ENCODE results near the gene FBRS.
"Not testable (repeated sequence)": the region's sequence is repeated elsewhere in the genome, so short reads cannot be mapped to it uniquely, and the experiment has no call there.

Gene FBRS

GRCh38 chr16:30657866-30658730, at the start of gene FBRS:
Gene FBRS, plus strand, starts transcription at chr16:30658431. Its CDS starts 1,088 bp downstream, at chr16:30659519.
- FAIRE-seq (peak; percentile 93), DNase-seq (ENCODE audit: low spot score) (peak; percentile 100)

DNA sequence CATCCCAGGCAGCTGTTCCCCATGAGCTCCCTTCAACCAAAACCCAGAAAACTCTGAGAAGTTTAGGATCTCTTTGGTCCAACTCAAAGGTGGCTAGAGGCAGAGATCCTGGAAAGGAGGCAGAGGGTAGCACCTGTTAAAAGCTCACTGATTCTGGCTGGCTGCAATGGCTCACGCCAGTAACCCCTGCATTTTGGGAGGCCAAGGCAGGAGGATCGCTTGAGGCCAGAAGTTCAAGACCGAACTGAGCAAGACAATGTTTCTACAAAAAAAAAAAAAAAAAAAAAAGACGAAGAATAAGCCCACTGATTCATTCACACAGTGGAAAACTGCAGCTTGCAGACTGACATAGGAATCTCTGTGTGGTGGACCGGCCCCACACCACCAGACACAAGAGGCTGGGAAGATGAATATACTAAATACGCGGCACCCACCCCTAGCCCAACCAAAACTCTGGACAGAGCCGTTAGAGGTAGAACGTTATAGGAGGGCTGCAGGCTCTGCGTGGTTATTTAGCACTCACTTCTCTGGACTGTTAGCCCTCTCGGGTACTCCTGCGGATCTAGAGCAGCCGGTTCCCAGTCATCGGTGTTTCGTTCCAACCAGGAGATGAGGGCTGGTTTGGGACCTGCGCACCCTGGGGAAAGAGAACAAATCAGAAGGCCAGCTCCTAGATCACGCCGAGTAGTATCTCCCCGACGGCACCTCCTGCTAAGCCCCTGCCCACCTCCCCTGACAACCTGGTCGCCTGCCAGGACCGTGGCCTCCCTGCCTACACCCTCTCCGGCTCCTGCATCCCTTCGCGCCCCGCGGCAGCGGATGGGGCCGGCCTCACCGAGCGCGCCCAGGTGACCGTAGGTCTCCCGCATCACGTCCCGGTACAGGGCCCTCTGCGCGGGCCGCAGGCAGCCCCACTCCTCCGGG, 49.0 kb upstream of the FBRS start:
- DNase-seq (ENCODE audit: low spot score): peak; percentile 7
- no peak for FAIRE-seq

GRCh38 chr16:30609926-30610839, 48.0 kb upstream of the FBRS start, which contains the start of gene ZNF689:
Gene ZNF689, minus strand, starts transcription at chr16:30610389. Its CDS starts 348 bp downstream, at chr16:30610041.
- FAIRE-seq: peak; percentile 81
- peak; percentile 92 for DNase-seq (ENCODE audit: low spot score)

DNA sequence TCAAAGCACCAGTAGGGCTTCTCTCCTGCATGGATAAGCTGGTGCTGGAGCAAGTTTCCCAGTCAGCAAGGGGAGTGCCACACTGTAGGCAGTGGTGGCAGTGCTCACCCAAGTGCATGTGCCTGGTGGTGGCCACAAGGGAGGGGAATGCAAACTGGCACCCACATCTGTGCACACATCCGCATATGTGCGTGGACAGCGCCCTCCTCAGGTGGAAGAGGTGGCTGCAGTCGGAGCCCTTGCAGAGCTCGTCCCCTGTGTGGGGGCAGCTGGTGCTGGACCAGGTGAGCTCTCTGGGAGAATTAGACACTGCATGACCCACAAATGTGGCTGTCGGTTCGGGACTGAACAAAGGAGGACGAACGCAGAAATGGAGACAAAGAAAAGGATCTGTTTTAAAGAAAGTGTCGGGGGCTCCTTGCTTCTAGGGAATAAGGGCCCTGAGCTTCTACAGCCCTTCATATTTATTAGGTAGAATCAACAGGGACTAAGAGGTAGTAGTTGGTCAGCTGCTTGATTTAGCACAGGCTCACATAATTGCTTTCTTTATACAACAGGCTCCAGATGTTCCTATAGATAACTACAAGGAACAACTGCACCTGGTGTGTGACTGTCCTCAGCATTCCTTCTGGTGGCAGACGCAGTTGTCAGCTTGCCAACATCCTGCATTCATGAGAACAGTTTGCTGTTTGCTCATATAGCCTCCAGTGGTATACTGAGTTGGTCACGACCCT, 42.7 kb upstream of the FBRS start:
- DNase-seq (ENCODE audit: low spot score) (no peak), FAIRE-seq (no peak)

DNA sequence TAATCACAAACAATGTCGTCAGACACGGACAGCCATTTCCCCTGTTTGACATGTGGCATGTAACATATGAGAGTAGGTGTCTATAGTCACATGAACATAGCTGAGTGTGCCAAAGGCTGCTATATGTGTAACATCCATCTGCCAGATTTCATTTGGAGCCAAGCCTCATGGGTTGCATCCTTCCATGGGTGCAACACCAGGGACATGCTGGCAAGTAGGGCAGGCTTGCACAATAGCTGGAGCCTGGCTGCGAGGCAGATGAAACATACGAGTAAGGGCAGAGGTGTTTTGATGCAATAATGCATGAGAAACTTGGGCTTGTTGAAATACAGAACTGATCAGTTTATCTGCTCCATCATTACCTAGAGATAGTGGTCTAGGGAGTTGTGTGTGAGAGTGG, 39.0 kb upstream of the FBRS start:
- no peak for DNase-seq (ENCODE audit: low spot score)
- FAIRE-seq: no peak

DNA sequence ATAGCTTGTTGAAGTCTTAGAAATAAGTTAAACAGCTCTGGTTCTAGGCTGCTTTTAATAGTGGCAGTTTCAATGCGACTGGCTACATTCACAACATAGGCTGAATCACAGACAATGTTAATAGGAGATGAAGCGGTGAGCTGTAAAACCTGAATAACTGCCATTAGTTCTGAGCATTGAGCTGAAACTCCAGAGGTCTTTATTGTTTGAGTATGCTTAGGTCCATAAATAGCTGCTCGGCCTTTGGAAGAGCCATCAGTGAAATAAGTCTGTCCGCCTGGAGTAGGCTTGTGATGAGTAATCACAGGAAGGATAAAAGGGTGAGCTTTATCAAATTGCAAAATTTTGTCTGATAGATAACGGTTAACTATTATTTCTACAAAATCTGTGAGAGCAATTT, 38.6 kb upstream of the FBRS start:
- peak; percentile 60 for DNase-seq (ENCODE audit: low spot score)
- FAIRE-seq: peak; percentile 55

- no peak for DNase-seq (ENCODE audit: low spot score)
- FAIRE-seq: no peak
These were observed 38.1 kb upstream of the FBRS start for GRCh38 chr16:30620169-30620568.

DNA sequence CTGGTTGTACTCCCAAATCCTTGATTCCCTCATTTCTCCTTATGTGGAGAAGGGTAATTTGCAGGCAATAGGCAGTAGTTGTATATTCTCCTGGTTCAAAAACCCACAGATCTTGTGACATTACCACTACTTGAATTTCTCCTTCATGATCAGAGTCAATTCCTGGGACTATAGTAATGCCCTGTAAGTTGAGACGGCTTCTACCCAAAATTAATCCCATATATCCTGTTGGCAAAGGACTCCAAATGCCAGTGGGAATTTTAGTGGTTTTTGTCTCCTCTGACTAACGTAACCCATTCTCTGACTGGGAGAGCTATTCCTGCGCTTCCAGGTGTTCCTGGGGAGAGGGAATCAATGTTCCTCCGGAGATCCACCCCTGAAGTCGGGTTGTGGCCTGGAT, 36.5 kb upstream of the FBRS start:
- FAIRE-seq: no peak
- DNase-seq (ENCODE audit: low spot score): no peak

DNA sequence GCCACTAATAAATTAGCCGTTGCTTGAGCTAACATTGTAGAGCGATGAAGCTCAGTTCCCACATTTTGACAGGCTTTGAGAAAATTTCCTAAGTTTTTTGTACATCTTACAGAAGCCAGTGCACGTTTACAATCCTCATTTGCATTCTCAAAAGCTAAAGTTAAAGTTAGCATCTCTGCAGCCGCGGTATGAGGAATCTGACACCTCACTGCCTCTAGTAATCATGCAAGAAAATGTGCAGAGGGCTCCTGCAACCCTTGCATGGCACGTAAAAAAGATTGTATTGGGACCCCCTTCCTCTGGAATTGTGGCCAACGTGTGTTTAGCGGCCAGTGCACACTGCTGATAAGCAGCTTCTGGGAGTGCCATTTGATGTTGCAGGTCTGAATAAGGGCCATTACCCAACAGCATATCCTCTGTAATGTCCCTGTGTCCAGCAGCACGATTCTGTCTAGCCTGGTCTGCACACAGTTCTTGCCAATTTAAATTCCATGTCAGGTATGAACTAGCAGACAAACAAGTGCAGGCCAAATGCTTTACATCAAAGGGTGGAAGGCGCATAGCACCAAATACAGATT, 35.7 kb upstream of the FBRS start:
- DNase-seq (ENCODE audit: low spot score): no peak

DNA sequence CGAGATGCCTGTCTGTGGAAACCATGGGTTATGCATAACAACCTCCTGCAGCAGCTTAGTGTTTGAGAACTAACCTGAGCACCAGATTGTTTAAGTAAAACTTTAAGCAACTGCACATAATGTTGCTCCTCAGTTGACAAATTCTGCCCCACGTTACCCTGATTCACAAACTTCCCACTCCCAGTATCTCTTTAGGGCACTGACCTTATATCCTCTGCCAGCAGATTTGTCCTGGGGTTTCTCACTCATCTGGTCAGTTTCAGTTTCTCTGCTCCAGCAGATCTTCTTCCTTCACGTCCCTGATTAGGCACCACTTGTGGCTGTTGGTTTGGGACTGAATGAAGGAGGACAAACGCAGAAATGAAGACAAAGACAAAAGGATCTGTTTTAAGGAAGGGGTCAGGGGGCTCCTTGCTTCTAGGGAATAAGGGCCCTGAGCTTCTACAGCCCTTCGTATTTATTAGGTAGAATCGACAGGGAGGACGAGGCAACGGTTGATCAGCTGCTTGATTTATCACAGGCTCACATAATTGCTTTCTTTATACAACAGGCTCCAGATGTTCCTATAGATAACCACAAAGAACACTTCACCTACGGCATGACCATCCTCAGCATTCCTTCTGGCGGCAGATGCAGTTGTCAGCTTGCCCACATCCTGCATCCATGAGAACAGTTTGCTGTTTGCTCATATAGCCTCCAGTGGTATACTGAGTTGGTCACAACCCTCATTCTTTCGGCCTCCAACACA, 34.5 kb upstream of the FBRS start:
- FAIRE-seq (no peak), DNase-seq (ENCODE audit: low spot score) (no peak)

More for the DNA sequence above, 35.7 kb upstream of the FBRS start:
- FAIRE-seq: no peak

GRCh38 chr16:30626236-30626635, 32.0 kb upstream of the FBRS start:
- DNase-seq (ENCODE audit: low spot score) (no peak), FAIRE-seq (no peak)

- peak; percentile 26 for FAIRE-seq
- peak; percentile 63 for DNase-seq (ENCODE audit: low spot score)
These were observed 29.3 kb upstream of the FBRS start for GRCh38 chr16:30628628-30629540.

- FAIRE-seq; DNase-seq (ENCODE audit: low spot score): not testable (repeated sequence)
These were observed 25.8 kb upstream of the FBRS start for GRCh38 chr16:30632454-30632853.

- FAIRE-seq (no peak), DNase-seq (ENCODE audit: low spot score) (no peak)
These were observed 24.7 kb upstream of the FBRS start for GRCh38 chr16:30633526-30633925.

DNA sequence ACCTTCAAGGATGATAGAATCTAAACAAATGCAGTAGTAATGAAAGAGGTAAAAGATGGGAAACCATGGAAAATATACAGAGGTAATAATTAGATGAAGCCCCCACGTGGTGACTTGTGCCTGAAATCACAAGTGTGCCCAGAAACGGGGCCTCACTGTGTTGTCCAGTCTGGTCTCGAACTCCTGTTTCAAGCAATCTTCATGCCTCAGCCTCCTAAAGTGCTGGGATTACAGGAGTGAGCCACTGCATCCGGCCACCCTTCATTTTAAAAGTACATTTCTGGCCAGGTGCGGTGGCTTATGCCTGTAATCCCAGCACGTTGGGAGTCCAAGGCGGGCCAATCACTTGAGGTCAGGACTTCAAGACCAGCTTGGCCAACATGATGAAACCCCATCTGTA, 21.6 kb upstream of the FBRS start:
- DNase-seq (ENCODE audit: low spot score) (no peak), FAIRE-seq (no peak)

- not testable (repeated sequence) for DNase-seq (ENCODE audit: low spot score); FAIRE-seq
These were observed 21.1 kb upstream of the FBRS start for GRCh38 chr16:30637139-30637538.

DNA sequence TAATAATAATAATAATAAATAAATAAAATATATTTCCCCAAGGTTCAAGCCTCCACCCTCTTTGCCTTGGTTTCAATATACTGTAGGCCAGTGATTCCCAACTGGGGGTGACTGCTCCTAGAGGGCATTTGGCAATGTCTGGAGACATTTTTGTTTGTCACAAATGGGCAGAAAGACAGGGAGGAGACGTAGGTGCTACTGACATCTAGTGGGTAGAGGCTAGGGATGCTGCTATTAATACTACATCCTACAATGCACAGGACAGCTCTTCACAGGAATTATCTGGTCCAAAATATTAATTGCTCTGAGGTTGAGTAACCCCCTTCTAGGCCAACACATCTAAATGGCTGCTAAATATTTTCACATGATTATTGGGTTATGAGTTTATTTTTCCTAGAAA, 20.3 kb upstream of the FBRS start:
- DNase-seq (ENCODE audit: low spot score) (peak; percentile 50), FAIRE-seq (no peak)

- FAIRE-seq (no peak), DNase-seq (ENCODE audit: low spot score) (no peak)
These were observed 16.8 kb upstream of the FBRS start for GRCh38 chr16:30641378-30641982.
